Parathyroid adenoma (tissue), 2 donors: ENCODE results near the gene ZNF521.

ENCODE experiments used
- H2AFZ ChIP-seq: fragments of 300-600 bp; sonication (generic); one replicate; pipeline ENCODE4 v1.7.0; 2017; ENCODE audit warnings: antibody characterized with exemption, mild to moderate bottlenecking
- H3K27ac ChIP-seq: fragments of 300-600 bp; sonication (generic); one replicate; pipeline ENCODE4 v1.7.0; 2017
- H3K27me3 ChIP-seq: fragments of 300-600 bp; sonication (generic); one replicate; pipeline ENCODE4 v1.7.0; 2017; ENCODE audit warnings: low read length; ENCODE audit not compliant: control insufficient read depth, insufficient read depth
- H3K36me3 ChIP-seq: fragments of 300-600 bp; sonication (generic); one replicate; pipeline ENCODE4 v1.7.0; 2017; ENCODE audit warnings: low read length; ENCODE audit not compliant: control insufficient read depth, insufficient read depth
- H3K4me1 ChIP-seq: fragments of 300-600 bp; sonication (generic); one replicate; pipeline ENCODE4 v1.7.0; 2017; ENCODE audit warnings: control low read depth
- H3K4me2 ChIP-seq: fragments of 300-600 bp; sonication (generic); one replicate; pipeline ENCODE4 v1.7.0; 2017; ENCODE audit warnings: low read length
- H3K4me3 ChIP-seq: fragments of 300-600 bp; sonication (generic); one replicate; pipeline ENCODE4 v1.7.0; 2017; ENCODE audit warnings: low read depth, low read length
- H3K79me2 ChIP-seq: fragments of 300-600 bp; sonication (generic); one replicate; pipeline ENCODE4 v1.7.0; 2017; ENCODE audit warnings: control low read depth
- H3K9ac ChIP-seq: fragments of 300-600 bp; sonication (generic); one replicate; pipeline ENCODE4 v1.7.0; 2017; ENCODE audit warnings: mild to moderate bottlenecking
- H3K9me3 ChIP-seq: fragments of 300-600 bp; sonication (generic); one replicate; pipeline ENCODE4 v1.7.0; 2017; ENCODE audit warnings: low read length; ENCODE audit not compliant: control insufficient read depth
- CTCF ChIP-seq: fragments of 300-600 bp; sonication (generic); IDR thresholded peaks from one replicate; pipeline ENCODE4 v1.7.0; 2017; ENCODE audit warnings: antibody characterized with exemption, mild to moderate bottlenecking
- donor health status: primary hyperparathyroidism.

Gene ZNF521

GRCh38 chr18:25233528-25234321 lies 118.2 kb downstream of the ZNF521 start:
- Histone ChIP-seq H3K36me3 (no peaks in the 10 kb centered on the region), H3K4me1 (no peaks in the 10 kb centered on the region), H3K27ac (peak overlapping the region; percentile 12), H3K4me3 (no peak overlapping the region), H3K4me2 (no peak overlapping the region), H3K9me3 (no peaks in the 10 kb centered on the region), H3K79me2 (no peaks in the 10 kb centered on the region), H3K9ac (no peak overlapping the region), H3K27me3 (no peaks in the 10 kb centered on the region), H2AFZ (no peak overlapping the region)
- TF ChIP-seq CTCF = no peak

- no peak overlapping the region for H3K27ac ChIP-seq
Measured at GRCh38 chr18:25231327-25231691, 120.7 kb downstream of the ZNF521 start.

DNA sequence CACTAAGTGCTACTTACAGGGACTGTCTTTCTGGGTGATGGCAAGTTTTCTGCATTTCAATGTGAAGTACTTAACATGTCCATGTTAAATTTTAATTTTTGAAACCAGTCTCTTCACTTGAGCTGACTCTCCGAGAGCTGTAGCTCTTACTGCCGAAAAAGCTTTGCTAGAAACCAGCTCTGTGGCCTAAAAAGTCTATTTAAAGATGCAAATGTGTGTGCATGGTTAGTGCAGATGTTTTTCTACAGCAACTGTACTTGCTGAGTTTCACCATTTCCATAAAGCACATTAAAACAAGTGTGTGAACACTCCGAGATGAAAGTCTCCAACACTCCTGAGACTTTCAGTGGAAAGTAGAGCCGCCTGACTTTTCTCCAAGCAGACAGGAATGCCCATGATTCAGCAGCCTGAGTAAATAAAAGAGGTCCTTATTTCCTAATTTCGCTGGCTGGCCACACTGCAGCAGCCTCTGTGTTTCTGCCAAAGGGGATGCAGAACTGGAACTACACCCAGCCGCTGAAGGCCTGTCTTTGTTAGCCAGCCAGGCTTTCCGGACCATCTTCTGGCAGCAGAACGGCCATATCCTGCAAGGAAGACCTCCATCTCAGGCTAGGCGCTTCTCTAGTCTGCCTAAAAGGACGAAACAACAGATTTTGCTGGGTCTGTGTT lies 121.2 kb downstream of the ZNF521 start:
- H3K4me3 ChIP-seq = no peak overlapping the region

More at GRCh38 chr18:25231327-25231691, 120.7 kb downstream of the ZNF521 start:
- Histone ChIP-seq H3K36me3 (no peaks in the 10 kb centered on the region), H3K4me1 (no peaks in the 10 kb centered on the region), H3K79me2 (no peaks in the 10 kb centered on the region), H3K4me2 (no peak overlapping the region), H3K9me3 (no peaks in the 10 kb centered on the region), H3K4me3 (no peak overlapping the region), H3K9ac (no peak overlapping the region), H2AFZ (no peak overlapping the region), H3K27me3 (no peaks in the 10 kb centered on the region)
- TF ChIP-seq CTCF = no peak

GRCh38 chr18:25229920-25230319 lies 122.0 kb downstream of the ZNF521 start:
- H3K9ac ChIP-seq = no peak overlapping the region
- no peak for TF ChIP-seq CTCF
- H3K79me2 ChIP-seq = no peaks in the 10 kb centered on the region
- no peaks in the 10 kb centered on the region for H3K9me3 ChIP-seq
- H3K36me3 ChIP-seq = no peaks in the 10 kb centered on the region
- no peaks in the 10 kb centered on the region for H3K27me3 ChIP-seq
- H3K4me1 ChIP-seq = no peaks in the 10 kb centered on the region
- H3K4me2 ChIP-seq = no peak overlapping the region
- H2AFZ ChIP-seq = no peak overlapping the region
- H3K27ac ChIP-seq = no peak overlapping the region
- H3K4me3 ChIP-seq = no peak overlapping the region

More for the DNA sequence above, 121.2 kb downstream of the ZNF521 start:
- Histone ChIP-seq H2AFZ (no peak overlapping the region), H3K9me3 (no peaks in the 10 kb centered on the region), H3K79me2 (no peaks in the 10 kb centered on the region), H3K36me3 (no peaks in the 10 kb centered on the region), H3K27me3 (no peaks in the 10 kb centered on the region), H3K4me1 (no peaks in the 10 kb centered on the region), H3K4me2 (no peak overlapping the region), H3K9ac (no peak overlapping the region), H3K27ac (no peak overlapping the region)
- TF ChIP-seq CTCF = no peak
